AG08396 (cell line): ENCODE measurements around the gene DYNLT4.
"Not testable (repeated sequence)": the region's sequence is repeated elsewhere in the genome, so short reads cannot be mapped to it uniquely, and the experiment has no call there.

Experiments used
- DNase-seq: peaks from one replicate; pipeline ENCODE4 v3.0.0; 2012; ENCODE audit warnings: low spot score, mixed read lengths

The DYNLT4 gene

DNA sequence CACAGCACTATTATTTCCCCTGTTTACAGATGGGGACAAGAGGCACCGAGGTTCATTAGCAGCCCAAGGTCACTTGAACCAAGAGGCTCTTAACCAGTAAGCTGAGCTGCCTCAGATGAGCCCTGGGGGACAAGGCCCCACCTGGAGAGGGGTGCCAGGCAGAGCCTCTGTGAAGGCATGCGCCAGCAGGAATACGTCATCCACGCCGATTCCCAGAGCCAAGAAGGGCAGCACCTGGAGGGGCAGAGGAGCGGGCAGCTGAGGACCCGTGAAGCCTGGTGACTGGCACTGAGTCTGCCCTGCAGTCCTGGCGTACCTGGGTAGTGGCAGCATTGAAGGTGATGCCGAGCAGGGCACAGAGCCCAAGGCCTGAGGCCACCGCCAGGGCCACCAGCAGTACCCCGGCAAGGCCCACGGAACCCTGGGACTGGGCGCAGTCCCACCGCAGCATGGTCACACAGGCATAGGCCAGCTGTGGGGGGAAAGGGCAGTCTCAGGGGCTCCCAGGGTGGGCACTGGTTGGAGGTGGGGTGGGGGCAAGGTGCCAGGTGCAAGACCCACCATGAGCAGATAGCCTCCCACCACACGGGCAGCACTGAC is 21.8 kb upstream of the DYNLT4 start:
- no peak for DNase-seq

GRCh38 chr1:44828003-44828651 is 21.0 kb upstream of the DYNLT4 start:
- DNase-seq = no peak

DNA sequence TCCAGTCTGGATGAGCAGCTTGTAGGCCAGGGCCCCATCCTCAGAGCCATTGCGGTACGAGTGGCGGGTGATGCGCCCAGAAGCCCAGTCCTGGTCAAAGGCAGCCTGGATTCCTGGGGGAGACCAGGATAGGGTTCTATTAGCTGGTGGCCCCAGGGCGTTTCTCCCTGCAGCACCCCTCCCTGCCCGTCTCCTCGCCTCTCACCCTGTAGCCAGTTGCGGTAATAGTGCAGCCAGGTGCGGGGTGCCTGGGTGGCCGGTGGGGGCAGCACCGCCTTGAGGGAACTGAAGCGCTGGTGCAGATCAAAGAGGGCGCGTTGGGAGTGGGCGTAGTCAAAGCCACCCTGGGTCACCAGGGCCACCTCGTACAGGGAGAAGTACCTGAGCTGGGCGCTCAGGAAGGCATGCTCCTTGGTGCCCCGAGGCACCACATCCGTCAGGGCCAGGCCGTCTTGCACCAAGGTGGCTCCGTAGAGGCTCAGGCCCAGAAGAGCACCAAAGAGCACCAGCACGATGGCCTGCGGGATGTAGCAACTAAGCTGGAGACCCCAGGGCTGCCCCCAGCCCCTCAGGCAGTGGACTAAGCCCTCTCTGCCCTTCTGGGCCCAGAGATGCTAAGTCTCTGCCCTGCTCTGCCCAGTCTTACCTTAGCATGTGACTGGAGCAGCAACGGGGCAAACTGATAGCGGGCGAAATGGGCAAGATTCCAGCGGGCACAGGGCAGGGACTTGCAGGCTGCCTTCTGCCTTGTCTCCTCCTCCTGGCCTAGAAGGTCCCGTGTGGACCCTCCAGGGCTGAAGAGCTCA is 20.2 kb upstream of the DYNLT4 start:
- no peak for DNase-seq

- DNase-seq = no peak
These were observed 19.4 kb upstream of the DYNLT4 start for GRCh38 chr1:44826375-44827196.

GRCh38 chr1:44824392-44824791 is 17.2 kb upstream of the DYNLT4 start:
- not testable (repeated sequence) for DNase-seq

GRCh38 chr1:44822981-44823451 is 15.9 kb upstream of the DYNLT4 start:
- no peak for DNase-seq

DNA sequence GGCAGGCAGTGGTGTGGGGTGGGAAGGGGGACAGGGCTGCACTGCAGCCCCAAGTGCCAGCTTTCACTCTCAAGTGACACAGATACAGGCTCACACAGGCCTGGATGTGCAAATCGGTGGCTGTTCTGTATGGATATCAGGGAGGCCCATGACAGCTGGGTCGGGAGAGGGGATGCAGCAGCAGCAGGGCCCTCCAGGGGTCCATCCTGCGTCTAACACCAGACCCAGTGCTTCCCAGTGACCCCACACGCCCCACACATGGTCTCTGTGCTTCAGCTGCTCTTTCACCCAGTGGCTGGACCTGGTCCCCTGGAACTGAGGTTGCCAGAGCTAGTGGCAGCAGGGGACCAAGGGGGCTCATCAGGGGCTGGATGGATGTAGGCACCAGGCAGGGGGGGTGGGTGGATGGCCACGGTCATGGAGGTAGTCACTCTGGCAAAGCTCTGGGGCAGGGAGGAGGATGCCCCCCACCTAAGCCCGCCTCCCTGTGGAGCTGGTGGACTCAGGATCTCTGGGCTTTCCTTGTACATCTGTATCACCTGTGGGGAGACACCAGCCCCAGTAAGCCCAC is 15.1 kb upstream of the DYNLT4 start:
- no peak for DNase-seq

DNA sequence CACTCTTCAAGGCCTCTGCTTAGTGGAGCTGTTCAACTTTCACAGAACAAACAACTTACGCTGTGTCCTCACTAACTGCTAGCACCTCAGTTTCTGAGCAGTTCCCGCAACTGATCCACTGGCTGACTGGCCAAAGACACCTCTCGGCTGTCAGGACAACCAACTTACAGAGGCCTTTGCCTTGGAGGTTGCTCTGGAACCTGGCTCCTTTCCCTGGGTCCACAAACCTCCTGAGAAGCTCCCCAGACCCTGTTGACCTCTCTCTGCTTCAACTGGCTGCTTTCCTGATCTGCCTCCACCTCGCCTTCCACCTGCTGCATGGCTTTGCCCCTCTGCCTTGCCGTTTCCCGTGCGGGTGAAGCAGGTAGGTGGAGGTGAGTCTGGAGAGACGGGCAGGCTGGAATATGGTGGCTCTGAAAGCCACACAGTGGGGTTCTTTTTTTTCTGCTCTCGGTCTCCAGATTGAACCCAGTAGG is 14.1 kb upstream of the DYNLT4 start:
- no peak for DNase-seq

GRCh38 chr1:44820328-44821239 is 13.4 kb upstream of the DYNLT4 start:
- DNase-seq = no peak

DNA sequence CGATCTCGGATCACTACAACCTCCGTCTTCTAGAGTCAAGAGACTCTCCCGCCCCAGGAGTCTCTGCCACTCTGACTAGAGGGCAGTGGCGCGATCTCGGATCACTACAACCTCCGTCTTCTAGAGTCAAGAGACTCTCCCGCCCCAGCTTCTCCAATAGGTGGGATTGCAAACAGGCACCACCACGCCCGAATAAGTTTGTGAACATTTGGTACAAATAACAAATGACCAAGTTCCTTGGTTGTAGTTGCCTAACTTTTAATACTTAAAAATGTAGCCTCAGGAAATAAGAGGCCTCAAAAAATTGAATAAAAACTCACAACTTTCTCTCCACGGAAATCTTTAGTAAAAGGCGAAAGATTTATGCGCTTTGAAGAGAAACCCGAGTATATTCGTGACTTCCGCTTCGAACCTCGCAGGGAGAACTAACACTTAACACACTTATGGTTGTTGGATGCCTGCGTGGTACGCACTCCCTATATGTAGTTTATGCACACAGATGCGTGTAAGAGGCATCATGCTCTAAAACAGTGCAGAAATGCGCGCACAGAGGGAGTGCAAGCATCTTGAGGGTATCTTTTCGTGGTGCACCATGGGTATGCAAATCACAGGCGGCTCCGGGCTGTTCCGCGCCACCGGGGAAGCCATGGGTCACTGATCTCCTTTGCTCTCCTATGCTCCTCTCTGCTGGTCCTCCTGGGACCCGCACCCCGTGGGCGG is 12.6 kb upstream of the DYNLT4 start:
- DNase-seq = peak; percentile 89

DNA sequence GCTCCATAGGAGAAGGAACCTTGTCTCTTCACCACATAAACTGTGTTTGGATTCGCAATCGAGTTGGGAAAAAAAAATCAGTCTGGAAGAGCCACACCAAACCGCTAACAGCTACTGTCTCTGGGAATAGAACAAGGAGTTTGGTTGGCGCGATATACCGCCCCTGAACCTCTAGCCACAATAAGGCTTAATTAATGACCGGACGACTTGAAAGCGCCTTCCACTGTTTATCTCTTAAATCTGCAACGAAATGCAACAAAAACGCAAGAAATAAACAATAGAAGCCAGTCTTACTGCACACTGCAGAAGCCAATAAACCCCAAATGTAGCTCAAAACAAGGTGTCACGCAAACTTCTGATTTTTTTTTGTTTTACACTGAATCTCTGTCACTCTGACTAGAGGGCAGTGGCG is 12.1 kb upstream of the DYNLT4 start:
- DNase-seq = peak; percentile 59

- no peak for DNase-seq
These were observed 10.8 kb upstream of the DYNLT4 start for GRCh38 chr1:44817771-44818495.

DNA sequence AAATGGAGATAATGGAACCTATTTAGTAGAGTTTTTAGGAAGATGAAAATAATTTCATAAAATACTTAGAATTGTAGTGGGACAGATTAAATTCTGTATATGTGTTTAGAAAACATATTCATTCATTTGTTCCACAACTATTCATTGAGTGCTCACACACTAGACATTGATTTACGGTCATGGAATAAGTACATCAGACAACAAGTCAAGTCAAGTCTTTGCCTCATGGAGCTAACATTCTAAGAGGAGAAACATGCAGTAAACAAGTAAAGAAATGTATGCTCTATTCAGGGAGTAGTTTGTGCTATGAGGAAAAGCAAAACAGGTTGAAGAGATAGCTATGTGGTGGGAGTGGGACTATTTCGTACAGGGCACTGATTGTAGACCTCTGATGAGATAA is 10.2 kb upstream of the DYNLT4 start:
- DNase-seq = no peak

DNA sequence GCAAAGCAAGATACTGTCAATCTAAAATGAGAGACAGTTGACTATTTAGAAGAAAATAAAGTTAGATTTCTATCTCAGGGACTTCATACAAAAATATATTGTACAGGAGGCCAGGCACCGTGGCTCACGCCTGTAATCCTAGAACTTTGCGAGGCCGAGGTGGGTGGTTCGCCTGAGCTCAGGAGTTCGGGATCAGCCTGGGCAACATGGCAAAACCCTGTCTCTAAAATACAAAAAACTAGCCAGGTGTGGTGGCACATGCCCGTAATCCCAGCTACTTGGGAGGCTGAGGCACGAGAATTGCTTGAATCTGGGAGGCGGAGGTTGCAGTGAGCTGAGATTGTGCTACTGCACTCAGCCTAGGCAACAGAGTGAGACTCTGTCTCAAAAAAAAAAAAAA is 8.8 kb upstream of the DYNLT4 start:
- DNase-seq = not testable (repeated sequence)

DNA sequence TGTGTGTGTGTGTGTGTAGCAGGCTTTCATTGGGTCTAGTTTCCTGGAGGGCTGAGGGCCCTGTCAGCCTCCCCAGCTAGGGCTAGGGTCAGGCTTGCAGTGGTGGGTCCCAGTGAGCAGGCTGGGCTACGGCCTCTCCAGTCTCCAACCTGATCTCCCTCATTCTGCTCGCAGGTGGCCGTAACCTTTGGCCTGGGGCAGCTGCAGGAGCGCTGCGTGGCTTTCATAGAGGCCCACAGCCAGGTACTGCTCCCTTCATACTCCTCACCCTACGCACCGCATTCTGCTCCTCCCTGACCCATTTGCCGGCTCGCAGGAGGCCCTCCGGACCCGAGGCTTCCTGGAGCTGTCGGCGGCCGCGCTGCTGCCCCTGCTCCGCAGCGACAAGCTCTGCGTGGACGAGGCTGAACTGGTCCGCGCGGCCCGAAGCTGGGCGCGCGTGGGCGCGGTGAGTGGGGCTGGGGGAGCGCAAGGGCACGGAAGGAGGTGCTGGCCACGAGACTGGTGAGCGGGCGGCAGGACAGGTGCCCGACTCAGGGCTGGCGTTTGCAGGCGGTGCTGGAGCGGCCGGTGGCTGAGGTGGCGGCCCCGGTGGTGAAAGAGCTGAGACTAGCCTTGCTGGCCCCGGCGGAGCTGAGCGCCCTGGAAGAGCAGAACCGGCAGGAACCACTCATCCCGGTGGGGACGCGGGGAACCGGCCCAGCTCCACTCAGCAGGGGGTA is 5.8 kb upstream of the DYNLT4 start:
- no peak for DNase-seq

DNA sequence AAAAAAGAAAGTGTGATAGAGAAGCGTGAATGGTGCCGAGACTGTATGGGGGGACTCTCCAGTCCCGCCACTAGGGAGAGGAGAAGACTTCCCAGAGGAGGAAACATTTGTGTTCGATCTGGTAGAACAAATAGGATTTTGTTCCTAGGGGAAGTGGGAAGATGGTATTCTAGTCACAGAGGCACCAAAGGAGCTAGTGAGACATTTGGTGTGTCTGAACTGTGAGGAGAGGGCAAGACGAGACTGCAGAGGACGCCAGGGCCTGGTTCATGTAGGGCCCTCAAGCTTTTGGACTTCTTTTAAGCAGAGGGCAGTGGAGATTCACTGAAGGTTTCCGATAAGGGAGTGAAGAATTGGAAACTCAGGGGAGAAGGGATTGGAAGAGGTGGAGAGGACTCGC is 4.1 kb upstream of the DYNLT4 start:
- no peak for DNase-seq

DNA sequence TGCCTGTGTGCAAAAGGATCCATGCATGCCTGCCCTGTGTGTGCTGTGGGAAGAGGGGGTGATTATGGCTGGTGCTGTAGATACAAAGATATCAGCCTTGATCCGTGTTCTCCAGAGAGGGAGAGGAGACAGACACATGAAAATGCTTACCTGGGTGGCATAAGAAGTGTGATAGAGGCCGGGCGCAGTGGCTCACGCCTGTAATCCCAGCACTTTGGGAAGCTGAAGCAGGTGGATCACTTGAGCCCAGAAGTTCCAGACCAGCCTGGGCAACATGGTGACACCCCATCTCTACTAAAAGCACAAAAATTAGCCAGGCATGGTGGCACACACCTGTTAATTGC is 3.6 kb upstream of the DYNLT4 start:
- DNase-seq = not testable (repeated sequence)

DNA sequence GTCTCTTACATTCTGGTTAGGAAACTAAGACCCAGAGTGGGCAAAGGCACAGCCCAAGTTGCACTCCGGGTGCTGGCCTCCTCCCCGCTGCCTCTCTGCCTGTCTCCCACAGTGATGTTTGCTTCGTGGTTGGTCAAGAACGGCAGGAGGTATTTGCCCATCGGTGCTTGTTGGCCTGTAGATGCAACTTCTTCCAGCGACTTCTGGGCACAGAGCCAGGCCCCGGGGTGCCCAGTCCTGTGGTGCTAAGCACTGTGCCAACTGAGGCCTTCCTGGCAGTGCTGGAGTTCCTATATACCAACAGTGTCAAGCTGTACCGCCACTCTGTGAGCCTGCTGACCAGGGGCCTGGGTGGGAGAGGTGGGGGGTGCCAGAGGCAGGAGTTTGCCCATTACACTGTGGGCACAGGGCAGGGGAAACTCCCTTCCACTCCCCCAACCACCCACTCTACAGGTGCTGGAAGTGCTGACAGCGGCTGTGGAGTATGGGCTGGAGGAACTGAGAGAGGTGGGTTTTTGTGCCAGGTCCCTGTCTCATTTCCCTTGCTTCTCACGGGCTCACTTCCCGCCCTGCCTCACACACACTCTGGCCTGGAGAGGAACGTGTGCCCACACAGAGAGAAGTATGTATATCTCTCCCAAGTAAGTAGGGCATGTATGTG is 3.1 kb upstream of the DYNLT4 start:
- DNase-seq = no peak
